ENCODE data around the gene HIF3A.

HIF3A gene

GRCh38 chr19:46337487-46337886 lies 40.6 kb downstream of the HIF3A start:
- DNase-seq = no peak

DNA sequence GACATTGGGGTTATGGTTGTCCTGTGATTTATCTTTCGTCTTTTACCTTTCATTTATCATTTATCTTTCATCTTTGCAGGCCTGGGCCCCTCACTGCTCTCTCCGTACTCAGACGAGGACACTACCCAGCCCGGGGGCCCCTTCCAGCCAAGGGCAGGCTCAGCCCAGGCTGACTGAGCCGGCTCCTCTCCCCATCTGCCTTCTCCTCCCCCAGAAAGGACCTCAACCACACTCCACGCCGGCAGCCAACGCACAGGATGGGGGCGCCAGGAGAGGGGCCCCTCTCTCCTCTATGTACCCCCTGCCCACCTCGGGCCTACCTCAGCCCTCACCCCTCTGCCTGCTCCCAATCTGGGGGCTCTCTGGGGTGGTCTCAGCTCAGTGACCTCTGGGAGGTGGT lies 42.6 kb downstream of the HIF3A start:
- no peak for DNase-seq

DNA sequence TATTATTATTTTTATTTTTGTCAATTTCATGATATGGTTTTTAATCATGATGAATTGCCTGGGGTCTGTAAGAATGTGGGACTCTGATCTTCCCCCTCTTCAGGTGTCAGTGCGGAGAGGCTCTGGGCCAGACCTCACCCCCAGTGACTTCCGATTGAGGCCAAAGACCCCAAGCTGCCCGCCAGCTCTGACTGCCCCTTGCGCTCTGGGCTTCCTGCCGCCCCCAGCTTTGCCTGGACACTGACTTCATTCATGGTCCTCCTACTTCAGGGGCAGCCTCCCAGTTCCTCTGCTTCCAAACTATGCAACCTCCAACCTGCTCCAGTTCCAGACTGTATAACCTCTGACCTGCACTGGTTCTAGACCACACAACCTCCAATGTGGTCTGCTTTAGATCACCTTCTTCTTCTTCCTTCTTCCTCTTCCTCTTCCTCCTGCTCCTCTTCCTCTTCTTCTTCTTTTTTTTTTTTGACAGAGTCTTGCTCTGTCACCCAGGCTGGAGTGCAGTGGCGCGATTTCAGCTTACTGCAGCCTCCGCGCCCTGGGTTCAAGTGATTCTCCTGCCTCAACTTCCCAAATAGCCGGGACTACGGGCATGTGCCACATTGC lies 43.3 kb downstream of the HIF3A start:
- no peak for DNase-seq

- DNase-seq = no peak
Observed at GRCh38 chr19:46341937-46342336, 45.1 kb downstream of the HIF3A start.

- DNase-seq = no peak
Observed at GRCh38 chr19:46344363-46344762, 47.5 kb downstream of the HIF3A start.

- DNase-seq = no peak
Observed at GRCh38 chr19:46345157-46345556, 48.3 kb downstream of the HIF3A start.

DNA sequence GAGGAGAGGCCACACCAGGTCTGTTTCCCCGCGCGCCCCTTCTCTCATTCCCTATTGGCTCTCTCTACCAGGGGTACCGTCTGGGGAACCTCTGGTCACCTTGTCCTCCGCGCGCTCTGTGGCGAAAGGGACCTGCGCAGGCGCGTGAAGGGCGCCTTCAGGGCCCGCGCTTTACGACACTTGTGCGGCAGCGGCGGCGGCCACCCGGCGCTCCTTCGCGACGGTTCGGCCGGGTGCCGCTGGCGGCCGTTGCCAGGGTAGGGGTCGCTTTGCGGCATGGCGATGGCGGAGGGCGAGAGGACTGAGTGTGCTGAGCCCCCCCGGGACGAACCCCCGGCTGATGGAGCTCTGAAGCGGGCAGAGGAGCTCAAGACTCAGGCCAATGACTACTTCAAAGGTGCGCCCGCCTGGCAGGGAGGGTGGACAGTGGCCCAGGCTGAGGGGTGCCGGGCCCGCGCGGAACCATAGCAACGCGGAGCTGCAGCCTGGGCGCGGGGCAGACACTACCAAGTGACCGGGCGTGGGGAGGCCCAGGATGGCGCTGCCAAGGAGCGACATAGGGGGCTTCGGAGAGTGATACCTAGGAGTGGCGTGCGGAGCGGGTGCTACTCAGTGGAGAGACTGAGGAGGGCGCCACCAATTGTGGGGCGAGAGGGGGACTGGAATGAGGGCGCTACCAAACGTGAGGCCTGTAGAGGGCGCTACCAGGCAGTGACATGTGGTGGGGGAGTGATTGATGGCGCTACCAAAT lies 50.2 kb downstream of the HIF3A start, which contains the start of gene PPP5C:
TSS of gene PPP5C (plus strand) at position 267 of the 751 bp plus-strand sequence. CDS start at position 277, 10 bp downstream.
- peak; percentile 94 for DNase-seq

DNA sequence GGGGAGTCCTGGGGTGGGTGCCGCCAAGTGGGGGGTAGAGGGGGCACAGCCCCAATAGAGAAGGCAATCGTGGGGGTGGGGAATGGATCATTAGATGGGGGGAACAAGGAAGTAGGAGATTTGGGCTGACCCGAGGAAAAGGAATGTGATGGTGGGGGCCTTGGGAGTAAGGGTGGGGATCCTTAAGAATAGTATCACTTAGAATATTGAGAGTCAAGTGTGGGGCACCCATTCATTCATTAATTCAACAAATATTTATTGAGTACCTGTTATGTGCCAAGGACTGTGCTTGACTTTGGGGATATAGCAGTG lies 50.7 kb downstream of the HIF3A start:
- no peak for DNase-seq

- DNase-seq = no peak
Observed at GRCh38 chr19:46347985-46348384, 51.1 kb downstream of the HIF3A start.

DNA sequence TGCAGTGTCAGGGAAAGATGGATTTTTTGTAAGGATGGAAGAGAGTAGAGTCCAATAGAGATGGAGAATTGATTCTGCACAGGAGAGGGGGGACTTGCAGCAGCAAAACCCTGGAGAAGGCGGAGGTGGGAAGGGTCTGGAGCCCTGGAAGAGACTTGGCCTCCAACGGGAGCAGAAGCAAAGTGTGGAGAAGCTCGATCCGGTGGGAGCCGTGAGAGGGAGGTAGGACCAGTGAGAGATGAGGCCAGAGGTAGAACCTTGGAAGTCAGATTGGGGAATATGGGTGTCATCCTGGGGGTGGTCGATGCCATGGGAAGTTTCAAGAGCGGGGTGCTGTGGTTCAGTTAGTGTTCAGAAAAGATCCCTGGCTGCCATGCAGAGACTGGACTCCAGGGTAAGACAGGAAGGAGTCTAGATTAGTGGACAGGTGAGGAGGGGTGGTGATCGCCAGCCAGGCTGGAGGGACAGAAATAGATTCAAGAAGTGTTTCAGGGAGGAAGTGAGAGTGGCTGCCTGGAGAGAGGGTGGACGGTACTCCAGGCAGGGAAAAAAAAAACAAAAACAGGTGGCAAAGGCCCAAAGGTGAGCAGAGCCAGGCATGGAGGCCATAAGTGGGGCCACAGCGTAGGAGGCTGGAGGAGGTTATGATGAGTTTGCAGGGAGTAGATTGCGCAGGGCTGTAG lies 52.6 kb downstream of the HIF3A start:
- DNase-seq = no peak

- DNase-seq = peak; percentile 66
Observed at GRCh38 chr19:46350029-46350757, 53.4 kb downstream of the HIF3A start.

DNA sequence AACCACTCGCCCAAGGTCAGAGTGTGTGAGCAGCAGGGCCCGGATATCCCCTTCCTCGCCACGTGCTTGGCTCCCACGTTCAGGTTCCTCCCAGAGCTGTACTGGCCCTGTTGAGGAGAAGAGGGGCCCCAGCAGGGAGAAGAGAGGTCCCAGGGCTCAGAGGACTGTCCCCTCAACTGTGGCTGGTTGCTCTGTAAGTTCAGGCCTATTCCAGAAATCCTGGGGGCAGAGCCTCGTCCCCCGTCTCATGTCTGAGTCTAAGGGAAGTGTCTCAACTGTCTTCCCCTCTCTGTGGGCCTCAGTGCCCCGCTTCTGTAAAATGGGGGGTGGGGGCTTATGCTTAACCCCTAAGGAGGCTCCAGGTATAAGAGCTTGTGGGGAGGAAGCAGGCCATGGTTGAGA lies 53.9 kb downstream of the HIF3A start:
- peak; percentile 75 for DNase-seq

DNA sequence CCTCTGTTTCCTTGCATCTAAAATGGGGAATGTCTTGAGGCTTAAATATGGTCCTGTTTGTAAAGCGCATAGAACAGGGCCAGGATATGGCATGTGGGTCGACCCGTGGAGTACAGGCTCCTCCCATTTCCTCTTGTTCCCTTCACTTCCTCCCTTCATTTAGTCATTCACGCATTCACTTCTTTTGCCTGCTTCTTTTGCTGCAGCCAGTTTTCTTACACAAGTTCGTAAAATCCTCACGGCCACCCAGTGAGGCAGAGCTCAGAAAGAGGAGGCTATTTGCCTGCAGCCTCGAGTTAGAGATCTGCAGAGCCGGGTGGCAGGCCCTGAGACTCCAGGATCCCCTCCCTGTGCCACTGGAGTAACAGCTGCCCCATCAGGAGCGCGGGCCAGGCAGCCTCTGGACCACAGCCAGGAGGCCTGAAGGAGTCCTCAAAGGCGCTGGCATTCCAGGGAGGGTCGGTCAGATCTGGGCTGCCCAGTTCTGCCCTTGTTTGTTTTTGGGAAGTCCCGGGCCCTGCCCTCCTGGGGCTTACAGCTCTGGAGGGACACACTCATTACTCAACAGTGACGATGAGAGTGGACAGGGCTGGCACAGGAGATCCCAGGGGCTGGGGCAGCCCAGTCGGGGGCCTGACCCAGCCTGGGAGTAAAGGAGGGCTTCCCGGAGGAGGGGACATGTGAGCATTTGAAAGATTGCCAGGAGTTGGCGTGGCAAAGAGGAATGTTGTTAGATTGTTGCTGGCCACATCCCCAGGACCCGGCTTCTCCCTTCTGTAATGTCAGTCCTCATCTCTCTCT lies 54.6 kb downstream of the HIF3A start:
- DNase-seq = no peak

DNA sequence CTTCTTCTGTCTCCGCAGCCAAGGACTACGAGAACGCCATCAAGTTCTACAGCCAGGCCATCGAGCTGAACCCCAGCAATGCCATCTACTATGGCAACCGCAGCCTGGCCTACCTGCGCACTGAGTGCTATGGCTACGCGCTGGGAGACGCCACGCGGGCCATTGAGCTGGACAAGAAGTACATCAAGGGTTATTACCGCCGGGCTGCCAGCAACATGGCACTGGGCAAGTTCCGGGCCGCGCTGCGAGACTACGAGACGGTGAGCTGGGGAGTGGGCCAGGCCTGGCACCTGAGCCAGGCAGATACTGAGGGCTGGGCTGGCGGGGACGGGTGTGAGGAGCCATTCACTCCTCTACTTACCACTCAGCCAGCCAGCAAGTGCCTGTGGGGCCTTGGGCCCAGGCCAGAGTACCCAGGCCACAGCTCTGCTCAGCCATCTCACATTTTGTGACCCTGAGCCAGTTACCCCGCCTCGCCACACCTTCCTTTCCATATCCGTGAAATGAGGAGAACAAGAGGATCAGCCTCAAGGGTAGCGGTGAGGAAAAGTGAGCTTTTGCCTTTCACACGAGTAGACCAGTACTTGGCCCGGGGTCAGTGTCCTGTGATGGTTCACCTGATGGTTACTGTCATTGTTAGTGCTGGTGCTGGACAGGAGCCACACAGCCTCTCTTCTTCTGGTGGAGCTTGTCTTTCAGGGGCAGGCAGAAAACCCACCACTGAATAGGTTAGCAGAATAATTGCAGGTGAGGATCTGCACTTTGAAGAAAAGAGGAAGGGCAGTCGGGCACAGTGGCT lies 57.1 kb downstream of the HIF3A start:
- DNase-seq = no peak

DNA sequence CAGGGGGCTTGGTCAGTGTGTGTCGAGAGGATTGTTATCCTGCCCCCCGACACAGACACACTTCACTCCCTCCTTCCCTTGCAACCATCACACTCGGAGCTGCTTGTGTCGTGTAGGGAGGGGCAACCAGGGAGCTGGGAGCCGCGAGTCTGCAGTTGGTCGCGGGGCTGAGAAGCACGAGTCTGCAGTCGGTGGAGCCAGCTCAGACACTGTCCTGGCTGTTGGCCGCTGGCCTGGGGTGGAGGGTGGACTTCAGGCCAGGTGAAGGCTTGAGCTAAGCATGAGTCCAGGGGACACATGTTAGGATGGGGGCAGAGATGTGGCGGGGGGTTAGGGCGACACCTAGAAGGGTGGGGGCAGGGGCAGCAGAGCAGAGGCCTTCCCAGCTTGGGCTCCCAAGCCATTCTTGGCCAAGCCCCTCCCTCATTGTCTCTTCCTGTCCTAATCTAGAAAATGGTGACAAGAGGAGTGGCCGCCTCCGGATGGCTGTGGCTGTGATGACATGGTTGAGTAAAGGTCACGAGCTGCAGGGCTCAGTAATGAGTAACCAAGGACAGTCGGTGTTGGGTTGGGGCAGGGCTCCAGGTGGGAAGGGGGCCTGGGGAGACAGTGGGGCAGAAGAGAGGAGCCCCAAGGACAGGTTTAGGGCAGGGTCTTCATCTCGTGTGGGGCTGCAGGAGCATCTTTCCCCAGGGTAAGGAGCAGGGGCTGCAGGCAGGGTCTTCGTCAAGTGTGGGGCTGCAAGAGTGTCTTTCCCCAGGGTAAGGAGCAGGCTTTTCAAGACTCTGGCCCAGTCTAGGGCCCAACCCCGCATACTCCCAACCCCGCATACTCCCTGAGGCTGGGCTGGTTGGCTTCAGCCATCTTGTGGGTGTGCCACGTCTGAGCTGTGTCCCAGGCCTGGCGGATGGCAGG lies 58.6 kb downstream of the HIF3A start:
- no peak for DNase-seq

- DNase-seq = no peak
Observed at GRCh38 chr19:46356149-46357055, 59.6 kb downstream of the HIF3A start.

DNA sequence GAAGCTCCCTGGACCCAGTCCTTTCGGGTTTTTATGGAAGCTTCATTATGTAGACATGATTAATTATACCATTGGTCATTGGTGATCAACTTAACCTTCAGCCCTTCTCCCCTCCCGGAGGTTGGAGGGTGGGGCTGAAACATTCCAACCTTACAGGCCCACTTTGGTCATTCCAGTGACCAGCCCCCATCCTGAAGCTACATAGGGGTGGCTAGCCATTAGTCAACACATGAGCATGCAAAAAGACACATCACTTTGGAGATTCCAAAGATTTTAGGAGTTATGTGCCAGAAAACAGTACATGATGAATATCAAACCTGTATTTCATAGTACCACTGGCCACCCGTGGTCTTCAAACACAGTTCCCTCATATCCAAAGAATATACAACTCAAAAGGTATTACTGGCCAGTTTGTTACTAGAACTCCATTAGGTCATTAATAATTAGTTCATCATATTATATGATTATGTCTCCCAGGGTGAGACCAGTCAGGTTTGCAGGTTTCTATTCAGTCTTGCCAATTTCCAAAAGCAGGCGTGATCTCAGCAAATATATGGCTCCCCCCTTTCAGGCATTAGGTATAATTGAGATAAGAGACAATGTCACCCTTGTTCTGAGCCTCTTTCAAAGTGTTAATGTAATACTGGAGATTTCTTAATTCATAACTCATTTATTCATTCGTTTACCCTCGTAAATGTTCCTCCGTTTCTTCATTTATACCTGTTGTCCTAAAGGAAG lies 61.2 kb downstream of the HIF3A start:
- no peak for DNase-seq

DNA sequence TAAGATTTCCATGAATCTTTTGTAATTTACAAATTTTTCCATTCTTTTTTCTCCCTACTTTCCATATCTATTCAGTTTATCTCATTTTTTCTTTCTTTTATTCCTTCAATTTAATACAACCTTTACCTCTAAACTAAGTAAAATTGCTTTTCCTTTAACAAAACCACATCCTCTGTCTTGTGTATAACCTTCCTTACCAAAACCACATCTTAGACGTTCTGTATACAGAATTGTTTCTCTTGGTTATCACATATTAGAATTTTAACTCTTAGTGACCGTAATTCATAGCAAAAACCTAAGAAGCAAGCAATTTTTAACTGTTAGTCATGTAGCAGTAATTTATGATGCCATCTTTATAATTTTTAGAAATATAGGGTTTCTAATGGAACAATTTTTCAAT lies 65.1 kb downstream of the HIF3A start:
- no peak for DNase-seq

DNA sequence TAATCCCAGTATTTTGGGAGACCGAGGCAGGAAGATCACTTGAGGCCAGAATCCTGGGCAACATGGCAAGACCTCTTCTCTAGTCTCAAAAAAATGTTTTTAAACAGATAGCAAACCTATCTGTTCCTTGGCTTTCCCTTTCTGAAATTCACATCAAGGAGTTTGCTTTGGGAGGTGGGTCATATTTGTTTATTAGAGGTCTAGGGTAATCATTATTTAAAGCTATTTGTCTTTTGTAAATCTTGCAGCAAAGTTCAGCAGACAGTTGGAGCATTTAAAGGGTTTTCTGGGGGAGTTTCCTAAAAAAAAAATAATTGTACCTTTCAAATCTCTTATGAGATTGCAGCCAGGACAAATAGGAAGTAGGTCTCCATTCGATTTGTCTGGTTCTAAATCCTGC lies 67.5 kb downstream of the HIF3A start:
- DNase-seq = no peak
